ENCODE measurements around the gene CAPN12.

The CAPN12 gene

DNA sequence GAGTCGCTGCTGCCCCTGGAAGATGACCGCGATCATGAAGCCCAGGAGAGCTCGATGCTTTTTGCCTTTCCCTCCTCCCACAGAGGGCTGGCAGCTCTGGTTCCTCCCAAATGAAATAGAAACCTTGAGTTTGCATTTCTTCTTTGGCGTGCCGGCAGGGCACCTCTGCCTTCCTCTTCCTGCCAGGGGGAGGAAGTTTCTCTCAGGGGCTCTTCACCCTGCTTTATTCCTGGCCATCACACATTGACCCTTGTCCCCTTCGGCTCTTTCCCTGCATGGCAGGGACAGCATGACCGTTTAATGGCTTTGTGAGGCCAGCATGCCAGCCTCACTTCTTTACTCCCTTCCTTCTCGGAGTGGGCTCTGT lies 49.0 kb downstream of the CAPN12 start:
- DNase-seq: no peak

DNA sequence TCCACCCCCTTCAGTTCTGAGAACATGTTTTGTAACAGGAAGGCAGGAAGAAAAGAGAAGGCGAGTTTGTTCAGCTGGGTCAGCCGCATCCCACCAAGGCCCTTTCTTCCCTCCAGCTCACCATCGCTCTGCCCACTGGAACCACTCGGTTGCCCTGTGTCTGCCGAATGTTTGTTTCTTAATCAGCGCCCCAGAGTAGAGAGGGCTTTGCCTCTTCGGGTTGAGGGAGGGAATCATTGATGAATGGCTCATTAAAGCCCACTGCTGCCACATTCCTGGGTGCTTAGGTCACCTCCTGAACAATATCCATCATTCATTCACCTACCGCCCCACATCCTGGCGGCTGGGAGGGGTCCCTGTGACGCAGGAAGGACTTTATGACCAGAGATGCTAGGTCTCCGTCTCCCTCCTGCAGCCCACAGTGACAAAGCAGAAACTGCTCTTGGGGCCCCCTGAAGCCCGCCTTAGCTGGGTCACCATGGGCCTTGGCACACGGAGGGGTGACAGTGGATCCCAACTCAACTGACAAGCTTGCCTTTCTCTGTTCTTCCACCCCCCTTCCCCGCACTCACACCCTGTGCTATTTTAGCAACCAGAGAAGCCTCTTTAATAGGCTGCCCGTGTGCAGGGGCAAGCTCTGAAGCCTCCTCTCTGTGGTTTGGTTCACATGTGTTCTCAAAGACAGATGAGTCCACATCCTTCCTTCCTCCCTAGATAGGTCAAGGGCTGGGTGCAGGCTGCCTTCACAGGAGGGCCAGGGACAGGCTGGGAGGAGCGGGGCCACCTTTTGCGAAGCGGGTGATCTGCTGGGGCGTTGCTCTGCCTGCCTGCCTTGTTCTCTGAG lies 50.7 kb downstream of the CAPN12 start:
- no peak for DNase-seq

DNA sequence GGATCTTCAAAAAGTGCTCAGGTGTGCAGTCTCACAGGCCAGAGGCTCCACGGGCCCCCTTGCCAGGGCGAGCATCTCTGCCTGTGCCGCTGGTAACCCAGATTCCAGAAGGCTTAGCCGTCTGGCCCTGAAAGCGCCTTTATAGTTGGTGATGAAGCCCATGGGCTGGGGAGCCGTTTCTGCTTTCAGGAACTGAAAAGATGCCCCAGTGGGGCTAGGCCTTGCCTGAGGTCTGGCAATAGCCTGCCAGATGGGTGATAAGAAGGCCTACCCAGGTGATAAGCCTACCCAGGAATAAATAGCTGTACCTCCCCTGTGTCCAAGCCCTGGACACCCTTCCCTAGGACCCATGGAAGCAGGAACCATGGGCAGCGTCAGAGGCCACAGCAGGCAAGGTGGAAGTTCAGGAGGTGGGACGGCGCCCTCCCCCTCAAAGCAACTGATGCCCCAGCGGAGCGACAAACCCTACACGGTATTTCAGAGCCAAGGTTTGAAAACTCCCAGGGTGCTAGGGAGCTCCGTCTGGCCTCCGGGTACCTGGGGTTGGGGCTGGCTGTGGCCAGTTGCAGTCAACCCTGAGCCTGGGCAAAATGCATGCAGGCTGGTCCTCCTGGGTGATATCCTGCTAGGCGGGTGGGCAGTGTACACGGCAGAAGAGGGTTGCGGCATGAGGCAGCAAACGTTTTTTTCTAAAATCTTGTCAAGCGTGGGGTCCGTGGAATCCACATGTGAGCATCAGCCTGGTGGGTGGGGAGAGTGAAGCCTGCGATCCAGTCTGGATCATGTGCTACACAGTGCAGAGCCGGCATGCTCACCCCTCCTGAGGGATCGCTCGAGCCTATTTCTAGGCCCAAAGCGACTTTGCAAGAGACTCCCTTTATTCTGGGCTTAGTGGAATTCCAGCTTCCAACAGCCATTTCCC lies 51.6 kb downstream of the CAPN12 start:
- DNase-seq: no peak

DNA sequence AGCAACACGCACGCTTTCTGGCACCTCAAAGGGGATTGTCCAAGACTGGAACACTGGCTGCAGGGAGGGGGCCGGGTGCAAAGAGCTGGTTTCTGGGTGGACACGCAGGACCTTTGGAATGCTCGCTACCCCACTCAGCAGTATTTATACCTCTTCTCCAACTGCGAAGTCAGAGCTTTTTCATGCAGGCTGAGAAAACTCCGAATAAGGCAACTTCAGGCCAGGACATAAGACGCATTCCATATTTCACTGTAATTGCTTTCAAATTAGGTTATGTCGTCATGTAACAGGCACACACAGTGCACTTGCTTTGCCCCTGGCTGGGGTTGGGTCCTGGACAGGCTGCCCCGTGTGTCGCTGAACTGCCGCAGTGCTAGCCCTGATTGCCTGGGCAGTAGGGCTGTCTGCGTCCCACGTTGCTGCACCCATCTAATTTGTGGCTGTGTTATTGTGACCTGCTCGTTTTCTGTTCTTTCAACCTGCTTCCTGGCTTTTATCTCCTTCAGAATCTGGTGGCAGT lies 52.3 kb downstream of the CAPN12 start:
- no peak for DNase-seq

DNA sequence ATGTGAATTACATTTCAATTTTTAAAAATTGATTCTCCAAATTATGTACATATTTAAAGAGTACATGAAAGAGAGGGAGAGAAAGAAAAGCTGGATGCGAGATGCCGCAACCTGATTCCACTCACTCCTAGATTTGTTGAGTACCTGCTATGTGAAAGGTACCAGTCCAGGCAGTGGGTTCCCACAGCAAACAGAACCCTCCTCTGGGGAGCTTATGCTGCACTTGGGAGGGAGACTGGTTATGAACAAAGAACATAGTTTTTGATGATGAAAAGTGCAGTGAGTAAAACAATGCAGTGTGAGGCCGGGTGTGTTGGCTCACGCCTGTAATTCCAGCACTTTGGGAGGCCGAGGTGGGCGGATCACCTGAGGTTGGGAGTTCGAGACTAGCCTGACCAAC lies 53.4 kb downstream of the CAPN12 start:
- no peak for DNase-seq

DNA sequence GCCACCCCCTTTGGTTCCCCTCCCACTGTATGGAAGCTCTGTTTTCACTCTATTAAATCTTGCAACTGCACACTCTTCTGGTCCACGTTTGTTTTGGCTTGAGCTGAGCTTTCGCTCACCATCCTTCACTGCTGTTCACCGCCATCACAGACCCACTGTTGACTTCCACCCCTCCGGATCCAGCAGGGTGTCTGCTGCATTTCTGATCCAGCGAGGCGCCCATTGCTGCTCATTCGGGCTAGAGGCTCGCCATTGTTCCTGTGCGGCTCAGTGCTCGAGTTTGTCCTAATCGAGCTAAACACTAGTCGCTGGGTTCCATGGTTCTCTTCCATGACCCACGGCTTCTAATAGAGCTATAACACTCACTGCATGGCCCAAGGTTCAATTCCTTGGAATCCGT lies 54.1 kb downstream of the CAPN12 start:
- no peak for DNase-seq

DNA sequence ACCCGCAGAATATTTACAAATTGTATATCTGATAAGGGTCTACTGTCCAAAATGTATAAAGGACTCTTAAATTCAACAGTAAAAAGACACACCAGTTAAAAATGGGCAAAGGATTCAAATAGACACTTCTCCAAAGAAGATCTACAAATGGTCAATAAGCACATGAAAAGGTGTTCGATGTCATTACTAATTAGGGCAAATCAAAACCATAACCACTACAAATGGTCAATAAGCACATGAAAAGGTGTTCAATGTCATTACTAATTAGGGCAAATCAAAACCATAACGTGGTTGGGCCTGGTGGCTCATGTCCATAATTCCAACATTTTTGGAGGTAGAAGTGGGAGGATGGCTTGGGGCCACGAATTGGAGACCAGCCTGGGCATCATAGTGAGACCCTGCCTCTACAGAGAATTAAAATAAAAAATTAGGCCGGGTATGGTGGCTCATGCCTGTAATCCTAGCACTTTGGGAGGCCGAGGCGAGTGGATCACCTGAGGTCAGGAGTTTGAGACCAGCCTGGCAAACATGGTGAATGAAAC lies 56.4 kb downstream of the CAPN12 start:
- DNase-seq: no peak

DNA sequence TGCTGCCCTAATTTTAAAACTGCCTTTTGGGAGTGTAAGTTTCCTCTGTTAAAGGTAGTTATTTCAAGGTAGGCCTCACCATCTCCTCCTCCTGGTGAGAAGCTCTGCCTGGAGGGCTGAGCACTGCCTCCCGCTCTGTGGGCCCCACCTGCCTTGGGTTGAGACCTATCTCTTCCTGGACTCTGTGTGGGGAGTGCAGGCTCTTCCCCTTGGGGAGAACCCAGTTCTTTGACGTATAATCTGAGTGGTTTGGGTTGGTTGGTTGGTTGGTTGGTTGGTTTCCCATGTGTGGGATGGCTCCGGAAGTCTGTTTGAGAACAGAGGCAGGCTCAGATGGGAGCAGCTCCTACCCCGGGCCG lies 57.8 kb downstream of the CAPN12 start:
- DNase-seq: no peak

DNA sequence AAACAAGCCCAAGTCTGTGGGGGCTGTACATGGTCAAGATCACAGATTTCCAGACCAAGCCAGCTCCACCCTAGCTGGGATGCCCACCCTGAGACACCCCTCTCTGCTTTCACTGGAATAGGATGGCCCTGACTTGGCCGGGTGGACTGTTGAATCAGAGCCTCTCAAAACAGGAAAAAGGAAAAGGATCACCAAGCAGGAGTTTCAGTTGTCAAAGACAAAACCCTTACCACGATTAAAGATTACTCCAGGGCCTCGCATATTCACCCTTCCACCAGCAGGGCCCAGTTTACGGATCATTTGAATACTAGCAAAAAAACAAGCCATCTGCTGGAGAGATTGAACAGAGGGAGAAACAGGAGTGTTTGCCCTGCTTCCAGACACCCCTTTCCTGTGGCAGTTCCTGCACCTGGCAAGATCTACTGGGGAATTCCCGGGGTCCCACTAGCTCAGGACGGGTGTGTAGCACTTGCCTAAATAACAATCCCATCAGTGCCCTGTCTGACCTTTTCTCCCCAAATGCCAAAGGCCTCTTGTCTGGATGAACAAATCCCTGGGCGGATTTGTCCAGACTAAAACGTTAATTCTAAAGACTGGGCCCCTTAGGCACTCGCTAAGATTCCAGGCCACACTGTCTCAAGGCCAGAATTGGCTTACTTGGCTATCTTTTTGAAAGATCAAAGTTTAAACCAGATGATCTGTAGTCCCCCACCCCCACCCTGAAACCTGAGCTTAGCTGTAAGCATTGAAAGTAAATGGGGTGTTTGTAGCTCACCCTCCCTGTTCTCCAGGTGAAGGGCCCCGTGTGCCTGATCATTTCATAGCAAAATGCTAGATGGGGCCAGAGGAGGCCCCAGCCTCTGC lies 58.4 kb downstream of the CAPN12 start:
- DNase-seq: no peak

DNA sequence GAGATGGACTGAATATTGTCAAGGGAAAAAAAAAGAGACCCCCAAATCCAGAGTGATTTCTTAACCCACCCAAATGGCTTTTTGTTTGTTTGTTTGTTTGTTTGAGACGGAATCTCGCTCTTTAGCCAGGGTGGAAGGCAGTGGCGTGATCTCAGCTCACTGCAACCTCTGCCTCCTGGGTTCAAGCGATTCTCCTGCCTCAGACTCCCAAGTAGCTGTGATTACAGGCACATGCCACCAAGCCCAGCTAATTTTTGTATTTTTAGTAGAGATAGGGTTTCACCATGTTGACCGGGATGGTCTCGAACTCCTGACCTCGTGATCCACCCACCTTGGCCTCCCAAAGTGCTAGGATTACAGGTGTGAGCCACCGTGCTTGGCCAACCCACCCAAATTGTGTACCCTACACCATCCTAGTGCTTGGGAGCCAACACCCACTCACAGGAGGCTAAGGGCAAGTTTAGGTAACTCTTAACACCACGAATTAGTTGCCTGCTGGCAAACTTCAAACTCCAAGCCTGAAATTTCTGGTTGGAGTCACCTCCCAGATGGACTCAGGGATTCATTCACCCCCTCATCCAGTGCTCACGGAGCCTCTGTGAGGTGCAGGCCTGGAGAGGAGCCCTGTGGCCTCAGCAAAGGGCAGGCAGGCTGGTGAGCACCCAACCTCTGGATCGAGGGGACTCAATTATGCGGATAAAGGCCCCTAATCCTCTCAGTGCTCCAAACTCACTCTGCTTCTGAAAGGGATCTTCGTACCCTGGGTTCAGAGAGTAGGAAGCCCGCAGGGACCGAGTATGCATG lies 59.2 kb downstream of the CAPN12 start:
- DNase-seq: no peak

DNA sequence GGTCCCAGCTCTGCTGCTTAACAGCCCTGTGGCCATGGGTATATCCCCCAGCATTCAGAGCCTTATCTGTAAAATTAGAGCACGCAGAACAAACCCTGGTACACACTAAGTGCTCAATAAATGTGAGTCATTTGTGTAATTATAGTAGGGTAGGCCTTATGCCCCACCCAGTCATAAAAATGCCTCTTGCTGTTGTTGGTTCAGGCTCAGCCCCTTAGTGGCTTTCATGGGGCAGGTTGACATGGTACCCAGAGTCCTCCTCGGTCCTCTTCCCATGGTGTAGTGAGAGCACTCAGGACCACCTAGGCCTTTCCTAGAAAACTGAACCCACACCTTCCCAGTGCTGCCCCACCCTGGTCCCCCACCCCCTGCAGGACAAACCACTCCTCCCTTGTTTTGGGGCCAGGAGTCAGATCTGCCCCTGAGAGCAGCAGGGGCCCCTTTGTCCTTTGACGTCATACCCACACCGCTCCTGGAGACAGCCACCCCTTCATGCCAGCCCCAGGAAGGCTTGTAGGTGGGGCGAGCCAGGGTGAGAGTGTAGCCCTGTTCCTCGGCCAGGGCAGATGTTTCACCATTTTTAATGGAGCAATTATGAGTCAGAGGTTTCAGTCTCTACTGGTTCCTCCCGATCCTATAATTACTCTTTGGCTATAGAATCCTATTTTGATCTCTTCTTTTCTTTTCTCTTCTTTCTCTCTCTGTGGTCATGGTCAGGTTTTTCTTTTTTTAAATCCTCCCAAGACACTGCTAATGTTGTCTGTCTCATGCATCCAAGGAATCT lies 60.0 kb downstream of the CAPN12 start:
- no peak for DNase-seq

DNA sequence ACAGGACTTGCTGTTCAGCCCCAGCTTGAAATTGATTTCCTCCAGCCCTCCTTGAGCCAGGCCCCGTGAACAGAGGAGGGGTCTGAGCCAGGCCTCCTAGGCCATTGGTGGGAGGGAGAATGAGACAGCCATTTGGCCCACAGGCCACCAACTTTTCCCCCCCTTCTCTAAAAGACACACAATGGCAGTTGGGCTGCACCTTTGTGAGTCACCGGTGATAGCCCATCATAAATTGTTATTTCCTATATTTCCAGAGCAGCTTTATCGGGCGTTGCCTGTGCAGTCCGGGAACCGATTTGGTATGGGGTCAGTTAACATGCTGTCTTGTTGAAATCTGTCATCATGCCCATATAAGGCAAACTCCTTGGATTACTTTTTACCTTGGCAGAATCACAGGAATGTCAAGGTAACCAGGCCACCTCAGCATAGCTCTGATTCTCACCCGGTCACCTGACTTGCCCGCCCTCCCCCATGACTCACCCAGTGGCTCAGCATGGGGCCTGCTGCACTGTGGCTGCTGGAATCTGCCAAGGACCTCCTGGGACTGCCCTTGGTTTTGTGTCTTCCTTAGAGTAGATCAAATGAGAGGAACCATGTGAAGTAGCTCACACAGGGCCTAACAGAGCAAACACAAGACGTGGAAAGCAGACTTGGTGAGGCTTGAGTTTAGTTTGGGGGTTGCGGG lies 60.7 kb downstream of the CAPN12 start:
- DNase-seq: no peak

DNA sequence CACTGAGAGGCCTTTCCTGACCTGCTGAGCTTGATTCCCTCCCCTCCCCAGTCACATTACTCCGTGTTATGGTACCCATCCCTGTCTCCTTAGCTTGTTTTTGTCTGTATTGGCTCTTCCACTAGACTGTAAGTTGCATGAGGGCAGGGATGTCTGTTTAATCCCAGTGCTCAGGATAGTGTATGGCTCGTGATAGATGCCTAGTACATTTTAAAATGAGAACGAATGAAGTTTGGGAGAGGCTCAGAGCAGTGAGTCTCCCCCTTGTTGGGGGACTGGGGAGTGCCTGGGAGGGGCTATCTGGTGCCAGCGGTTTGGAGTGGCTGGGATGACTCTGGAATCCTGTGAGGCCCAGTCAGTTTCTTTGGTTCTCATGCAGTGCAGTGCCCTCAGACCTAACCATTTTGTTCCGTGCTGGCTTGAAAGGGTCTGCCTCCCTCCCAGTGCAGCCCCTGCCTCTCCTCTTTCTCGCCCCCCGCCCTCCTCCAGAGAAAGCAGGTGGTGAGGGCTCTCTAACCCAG lies 61.3 kb downstream of the CAPN12 start:
- no peak for DNase-seq

DNA sequence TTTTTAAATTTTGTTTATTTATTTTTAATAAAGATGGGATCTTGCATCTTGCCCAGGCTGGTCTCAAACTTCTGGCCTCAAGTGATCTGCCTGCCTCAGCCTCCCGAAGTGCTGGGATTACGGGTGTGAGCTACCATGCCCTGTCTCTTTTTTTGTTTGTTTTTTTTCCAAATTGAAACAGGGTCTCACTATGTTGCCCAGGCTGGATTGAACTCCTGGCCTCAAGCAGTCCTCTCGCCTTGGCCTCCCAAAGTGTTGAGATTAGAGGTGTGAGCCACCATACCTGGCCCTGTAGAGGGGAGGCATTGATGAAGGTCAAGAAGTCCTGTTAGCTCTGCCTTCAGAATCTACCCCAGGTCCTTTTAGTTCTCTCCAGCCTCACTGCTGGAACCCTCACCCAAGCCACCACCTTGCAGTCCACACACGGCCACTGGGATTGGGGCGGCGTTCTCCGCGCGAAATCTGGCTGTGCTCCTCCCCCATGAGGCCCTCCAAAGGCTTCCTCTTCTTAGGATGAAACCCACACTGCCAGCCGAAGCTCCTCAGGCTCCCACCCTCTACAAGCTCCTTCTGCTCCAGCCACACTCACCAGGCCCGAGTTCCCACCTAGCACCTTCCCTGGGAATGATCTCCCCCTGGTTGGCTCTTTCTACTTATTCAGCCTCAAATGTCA lies 61.9 kb downstream of the CAPN12 start:
- no peak for DNase-seq
